ENCODE measurements around the gene TRIM46.
"Not testable (repeated sequence)": the region's sequence is repeated elsewhere in the genome, so short reads cannot be mapped to it uniquely, and the experiment has no call there.

TRIM46 gene

DNA sequence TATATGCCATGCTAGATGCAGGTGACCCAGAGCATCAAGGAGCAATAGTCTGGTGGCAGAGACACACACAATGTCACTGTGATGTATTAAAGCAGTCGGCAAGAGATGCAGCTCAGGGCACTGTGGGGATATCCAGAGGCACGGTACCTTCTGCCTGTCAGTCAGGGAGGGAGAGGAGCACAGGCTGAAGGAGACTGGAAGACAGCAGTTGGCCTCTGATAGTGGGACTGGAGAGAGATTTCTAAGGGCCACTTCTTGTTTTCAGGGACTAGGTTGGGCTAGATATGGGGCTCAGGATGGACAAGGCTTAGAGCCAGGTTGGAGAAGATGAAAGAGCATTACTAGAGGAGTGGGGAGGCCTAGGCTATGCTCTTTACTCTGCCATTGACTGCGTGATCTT lies 57.7 kb downstream of the TRIM46 start:
- Histone ChIP-seq H3K4me1 (ENCODE audit: control insufficient read depth, insufficient read depth, low read length) (peaks cover 22% of the 10 kb centered on the region), H3K9ac (ENCODE audit: low read length) (peak overlapping the region; percentile 25)
- not testable (repeated sequence) for DNase-seq (ENCODE audit: low read depth); H3K9me3 ChIP-seq (ENCODE audit: control insufficient read depth, low read length); H3K4me3 ChIP-seq (ENCODE audit: low read length); H3K36me3 ChIP-seq (ENCODE audit: control insufficient read depth, insufficient read depth, low read length, severe bottlenecking); H3K27me3 ChIP-seq (replicated peaks; ENCODE audit: control insufficient read depth, insufficient read depth, low read length)

DNA sequence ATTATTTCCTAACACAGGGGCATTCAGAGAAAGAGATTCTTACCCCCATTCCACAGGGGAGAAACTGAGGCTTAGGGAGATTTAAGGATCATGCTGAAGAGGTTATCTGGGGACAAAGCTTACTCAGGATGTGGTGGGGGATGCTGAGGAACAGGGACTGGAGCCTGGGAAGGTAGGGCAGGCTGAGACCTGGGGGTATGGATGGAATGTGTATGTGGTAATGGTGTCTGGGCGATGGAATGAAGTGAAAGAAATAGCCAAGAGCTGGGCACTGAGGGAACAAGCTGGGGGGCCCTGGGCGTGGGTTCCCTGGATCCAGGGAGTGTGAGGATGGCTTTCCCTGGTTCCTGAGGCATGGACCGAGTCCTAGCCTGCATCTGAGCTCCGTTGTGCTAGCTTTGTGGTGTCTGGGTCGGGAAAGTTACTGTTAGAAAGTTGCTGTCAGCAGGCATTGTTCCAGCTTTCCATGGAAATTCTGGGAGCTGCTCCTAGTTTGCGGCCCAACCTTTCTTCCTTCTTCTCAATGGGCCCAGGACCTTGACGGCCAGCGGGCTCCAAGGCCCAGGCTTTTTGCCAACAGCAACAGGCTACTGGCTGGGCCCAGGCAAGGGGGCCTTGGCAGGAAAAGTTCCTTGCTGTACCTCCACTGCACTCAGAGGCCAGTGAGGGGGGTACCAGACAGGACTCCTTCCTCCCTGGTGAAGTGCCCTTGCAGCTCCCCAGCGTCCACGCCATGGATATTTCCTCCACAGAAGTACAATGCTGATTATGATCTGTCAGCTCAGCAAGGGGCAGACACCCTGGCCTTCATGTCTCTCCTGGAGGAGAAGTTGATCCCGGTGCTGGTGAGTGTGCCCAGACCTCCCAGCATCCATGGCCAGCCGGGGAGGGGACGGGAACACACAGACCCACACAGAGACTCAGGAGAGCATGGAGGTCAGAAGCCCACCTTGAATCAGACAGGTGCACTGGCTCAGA lies 58.6 kb downstream of the TRIM46 start:
- H3K9me3 ChIP-seq (ENCODE audit: control insufficient read depth, low read length); H3K4me3 ChIP-seq (ENCODE audit: low read length); H3K27me3 ChIP-seq (replicated peaks; ENCODE audit: control insufficient read depth, insufficient read depth, low read length): not testable (repeated sequence)
- Histone ChIP-seq H3K36me3 (ENCODE audit: control insufficient read depth, insufficient read depth, low read length, severe bottlenecking) (peaks cover 14% of the 10 kb centered on the region), H3K9ac (ENCODE audit: low read length) (peak overlapping the region; percentile 42), H3K4me1 (ENCODE audit: control insufficient read depth, insufficient read depth, low read length) (peaks cover 15% of the 10 kb centered on the region)
- peak; percentile 48 for DNase-seq (ENCODE audit: low read depth)

DNA sequence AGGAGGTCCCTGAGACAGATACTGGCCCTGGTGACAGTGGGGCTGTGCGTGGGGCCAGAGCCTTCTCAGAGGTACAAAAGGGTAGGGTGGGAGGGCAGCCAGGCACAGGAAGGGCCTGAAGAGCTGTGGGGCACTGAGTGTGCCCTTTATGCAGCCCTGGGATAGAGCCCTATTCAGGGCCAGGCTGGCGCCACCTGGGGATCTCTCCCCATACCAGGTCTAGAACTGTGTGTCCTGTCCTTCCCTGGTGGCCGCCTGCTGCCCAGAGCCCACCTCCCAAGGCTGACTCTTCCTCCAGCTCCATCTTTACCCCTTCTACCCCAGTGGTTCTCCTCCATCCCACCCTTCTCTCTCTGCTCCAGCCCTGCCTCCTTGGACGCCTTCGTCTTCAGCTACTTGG lies 59.9 kb downstream of the TRIM46 start:
- DNase-seq (ENCODE audit: low read depth); H3K4me3 ChIP-seq (ENCODE audit: low read length); H3K9me3 ChIP-seq (ENCODE audit: control insufficient read depth, low read length); H3K27me3 ChIP-seq (replicated peaks; ENCODE audit: control insufficient read depth, insufficient read depth, low read length); H3K9ac ChIP-seq (ENCODE audit: low read length); H3K4me1 ChIP-seq (ENCODE audit: control insufficient read depth, insufficient read depth, low read length): not testable (repeated sequence)
- H3K36me3 ChIP-seq (ENCODE audit: control insufficient read depth, insufficient read depth, low read length, severe bottlenecking), result peaks cover 22% of the 10 kb centered on the region

Data from adipocyte (in vitro differentiated cells).